CD4-positive, alpha-beta T cell treated with Interleukin-15 for 1 hour (primary cell): Measurements from ENCODE around the gene YWHAB.
"Not testable (repeated sequence)": the region's sequence is repeated elsewhere in the genome, so short reads cannot be mapped to it uniquely, and the experiment has no call there.

Experiments used
- DNase-seq: peaks from one replicate; pipeline ENCODE4 v3.0.0-alpha.2; 2020

Gene YWHAB

GRCh38 chr20:44869471-44869870, 16.0 kb upstream of the YWHAB start:
- no peak for DNase-seq

GRCh38 chr20:44882360-44882759, 3.1 kb upstream of the YWHAB start:
- DNase-seq = not testable (repeated sequence)

DNA sequence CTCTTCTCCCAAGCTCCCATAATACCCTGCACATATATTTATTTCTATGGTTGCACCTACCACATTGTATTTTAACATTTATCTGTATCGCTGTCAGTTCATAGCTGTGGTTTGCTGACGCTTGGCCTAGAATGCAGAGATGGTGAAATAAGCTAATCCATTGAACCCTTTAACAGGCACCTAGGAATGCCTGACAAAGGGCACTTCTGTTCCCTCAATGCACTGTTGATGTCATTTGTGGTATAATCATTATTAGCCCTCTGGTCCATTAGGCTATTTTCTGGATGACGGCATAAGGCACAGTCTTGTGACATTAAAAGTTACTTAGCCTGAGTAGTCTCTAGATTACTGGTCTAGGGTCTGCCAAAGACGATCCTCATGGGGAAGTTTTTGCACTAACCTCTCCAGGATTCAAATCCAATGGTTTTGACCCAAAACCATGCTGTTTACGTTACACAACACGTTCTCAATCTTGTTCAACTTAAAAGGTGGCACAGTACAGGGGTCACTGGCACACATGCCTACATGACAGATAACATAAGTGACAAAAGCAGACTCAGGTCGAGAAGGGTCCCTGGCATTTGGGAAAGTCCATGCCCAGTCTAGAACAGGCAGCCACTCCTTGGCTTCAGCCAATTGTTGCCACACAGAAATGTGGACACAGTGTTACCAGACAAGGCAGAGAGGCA, 2.1 kb upstream of the YWHAB start:
- no peak for DNase-seq

- DNase-seq = no peak
Observed at GRCh38 chr20:44884907-44885391, 556 bp upstream of the YWHAB start.

- no peak for DNase-seq
Observed at GRCh38 chr20:44886266-44886651, 754 bp downstream of the YWHAB start.

GRCh38 chr20:44886828-44887227, 1.3 kb downstream of the YWHAB start:
- no peak for DNase-seq

- no peak for DNase-seq
Observed at GRCh38 chr20:44887466-44887865, 2.0 kb downstream of the YWHAB start.

DNA sequence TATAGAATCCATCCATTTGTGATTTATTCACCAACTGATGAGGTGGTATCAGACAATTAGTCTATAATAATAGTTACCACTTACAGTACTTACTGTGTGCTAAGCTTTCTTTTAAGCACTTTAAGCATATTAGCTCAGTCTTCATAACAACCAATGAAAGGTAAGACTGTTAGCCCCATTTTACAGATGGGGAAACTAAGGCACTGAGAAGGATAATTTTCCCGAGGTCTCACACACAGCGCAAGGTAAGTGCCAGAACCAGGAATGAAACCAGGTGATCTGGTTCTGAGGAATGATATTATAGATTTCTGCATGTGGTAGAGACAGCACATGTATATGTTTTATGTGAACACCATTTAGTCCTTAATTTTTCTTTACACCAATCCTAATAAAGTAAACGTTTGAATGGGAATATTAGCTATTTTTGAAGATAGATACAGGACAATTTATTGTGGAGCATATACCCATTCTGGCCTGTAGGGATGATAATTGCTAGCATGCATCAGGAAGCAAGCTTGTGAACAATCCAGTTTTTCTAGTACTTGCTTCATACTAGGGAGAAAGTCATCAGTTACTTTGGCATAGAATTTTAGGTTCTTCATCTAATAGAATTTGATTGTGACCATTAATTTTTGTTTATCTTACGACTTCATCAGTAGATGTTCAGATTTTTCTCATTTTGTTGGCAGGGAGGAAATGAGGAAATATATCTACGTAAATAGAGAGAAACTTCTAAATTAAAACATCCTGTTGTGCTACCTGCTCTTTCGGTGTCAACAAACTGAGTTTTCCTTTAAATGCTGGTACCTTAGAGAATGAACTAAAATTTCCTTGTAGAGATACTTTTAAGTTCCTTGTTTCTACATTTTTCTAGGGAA, 3.0 kb downstream of the YWHAB start:
- no peak for DNase-seq

DNA sequence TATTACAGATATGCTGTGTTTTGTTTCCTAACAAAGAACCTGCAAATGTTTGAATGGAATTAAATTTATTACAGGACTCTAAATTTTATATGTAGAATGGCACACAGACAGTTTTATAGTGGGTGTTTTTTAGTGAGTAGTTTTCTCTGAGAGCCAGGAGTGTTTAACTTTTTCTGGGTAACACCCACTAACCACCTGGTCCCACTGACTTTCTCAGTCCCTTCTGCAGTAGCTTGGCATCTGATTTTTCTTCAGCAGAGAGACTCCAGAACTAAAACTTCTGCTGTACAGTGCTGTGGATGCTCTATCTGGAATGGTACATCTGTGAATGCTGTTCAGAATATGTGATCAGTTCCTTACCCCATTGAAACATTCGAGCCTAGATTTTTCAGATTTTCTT, 6.3 kb downstream of the YWHAB start:
- DNase-seq = no peak

DNA sequence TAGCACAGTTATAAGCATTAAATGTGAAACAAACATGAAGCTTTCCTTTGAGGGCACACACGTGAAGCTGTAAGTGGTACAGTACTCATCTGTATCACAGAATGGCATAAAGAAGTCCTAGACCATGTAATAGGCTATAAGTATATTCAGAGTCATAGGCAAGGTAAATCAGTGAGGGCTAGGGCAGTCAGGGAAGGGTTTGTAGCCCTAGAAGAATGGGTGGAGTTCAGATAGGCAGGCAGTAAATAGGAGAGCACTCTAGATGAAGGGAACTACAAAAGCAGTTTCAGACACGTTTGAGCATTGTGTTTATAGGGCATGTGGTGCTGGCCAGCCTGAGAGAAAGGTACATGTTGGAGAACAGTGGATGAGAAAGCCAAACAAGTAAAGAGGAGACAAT, 9.5 kb downstream of the YWHAB start:
- DNase-seq = no peak

DNA sequence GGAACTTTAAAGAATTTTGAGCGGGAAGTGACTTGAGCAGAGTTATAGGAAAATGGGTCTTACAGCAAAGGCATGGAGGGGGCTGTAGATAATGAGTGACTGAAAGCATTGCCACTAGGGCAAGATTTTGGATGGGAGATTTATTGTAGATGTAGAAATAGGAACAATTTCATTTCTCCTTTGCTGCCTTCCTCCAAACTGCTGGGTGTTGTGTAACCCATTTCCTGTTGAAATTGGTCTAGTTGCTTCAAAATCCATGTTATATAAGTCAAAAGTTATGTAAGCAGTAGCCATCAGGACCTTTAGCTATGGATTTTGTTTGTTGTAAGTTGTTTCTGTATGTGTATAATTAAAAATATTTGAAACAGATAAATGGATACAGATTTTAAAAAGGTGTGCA, 11.1 kb downstream of the YWHAB start:
- DNase-seq = no peak

DNA sequence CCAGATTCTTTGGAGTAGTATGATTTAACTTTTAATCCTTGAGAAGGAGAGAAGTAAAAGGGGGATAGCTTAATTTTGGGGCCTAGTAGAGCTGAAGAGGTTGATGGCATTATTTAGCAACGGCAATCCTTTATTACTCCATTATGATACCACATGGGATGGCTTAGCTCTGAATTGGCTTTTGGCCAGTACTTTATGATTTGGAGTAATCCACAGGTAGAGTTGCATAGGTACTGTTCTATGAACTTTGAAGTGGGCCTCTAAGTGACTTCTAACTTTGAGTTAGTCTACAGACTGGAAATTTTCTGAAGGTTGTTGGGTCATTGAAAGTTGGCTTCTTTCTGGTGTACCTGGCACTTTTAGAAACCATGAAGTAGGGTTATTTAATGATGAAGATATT, 11.6 kb downstream of the YWHAB start:
- DNase-seq = no peak

- DNase-seq = no peak
Observed at GRCh38 chr20:44900231-44900854, 14.8 kb downstream of the YWHAB start.

DNA sequence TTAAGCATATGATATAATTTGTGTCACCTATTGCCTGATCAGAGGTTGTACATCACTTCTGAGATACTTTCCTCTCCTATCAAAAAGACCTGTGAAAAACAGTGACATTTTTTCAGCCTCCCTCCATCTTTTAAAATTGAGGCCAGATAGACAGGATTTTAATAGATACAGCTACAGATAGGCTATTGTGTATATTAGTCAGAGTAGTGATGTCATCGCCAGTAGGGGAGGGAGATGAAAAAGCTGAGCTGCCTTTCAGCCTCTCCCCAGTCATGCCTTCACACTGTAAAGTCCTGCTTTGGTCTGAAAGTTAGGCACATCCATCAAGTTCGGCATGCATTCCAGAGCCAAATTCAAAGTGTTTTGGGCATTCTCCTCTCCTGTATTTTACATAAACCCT, 16.5 kb downstream of the YWHAB start:
- no peak for DNase-seq

GRCh38 chr20:44904377-44904776, 18.9 kb downstream of the YWHAB start:
- DNase-seq = no peak

- DNase-seq = no peak
Observed at GRCh38 chr20:44908987-44909871, 23.7 kb downstream of the YWHAB start.

- peak; percentile 78 for DNase-seq
Observed at GRCh38 chr20:44909872-44910689, 24.6 kb downstream of the YWHAB start, which contains the start of gene PABPC1L. PABPC1L (plus strand) TSS chr20:44910060; CDS start chr20:44910144, 84 bp downstream.

- no peak for DNase-seq
Observed at GRCh38 chr20:44910690-44911262, 25.3 kb downstream of the YWHAB start.

- DNase-seq = peak; percentile 24
Observed at GRCh38 chr20:44911264-44911921, 25.9 kb downstream of the YWHAB start.

DNA sequence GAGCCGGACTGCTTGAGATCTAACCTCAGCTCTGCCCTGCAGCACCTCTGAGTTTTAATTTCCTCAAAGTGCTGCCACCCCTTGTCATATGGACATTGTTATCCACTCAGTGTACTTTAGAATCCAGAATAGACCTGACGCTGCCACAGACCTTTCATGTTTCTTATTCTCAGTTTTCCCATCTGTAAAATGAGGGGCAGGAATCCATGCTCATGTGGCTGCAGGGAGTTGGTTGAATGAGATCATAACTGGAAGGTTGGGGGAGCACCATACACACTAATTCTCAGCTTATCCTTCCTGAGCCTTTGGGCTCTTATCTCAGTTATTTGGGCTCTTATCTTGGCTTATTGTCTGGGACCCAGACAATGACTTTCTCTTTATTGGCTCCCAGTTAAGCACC, 26.7 kb downstream of the YWHAB start:
- DNase-seq = no peak

DNA sequence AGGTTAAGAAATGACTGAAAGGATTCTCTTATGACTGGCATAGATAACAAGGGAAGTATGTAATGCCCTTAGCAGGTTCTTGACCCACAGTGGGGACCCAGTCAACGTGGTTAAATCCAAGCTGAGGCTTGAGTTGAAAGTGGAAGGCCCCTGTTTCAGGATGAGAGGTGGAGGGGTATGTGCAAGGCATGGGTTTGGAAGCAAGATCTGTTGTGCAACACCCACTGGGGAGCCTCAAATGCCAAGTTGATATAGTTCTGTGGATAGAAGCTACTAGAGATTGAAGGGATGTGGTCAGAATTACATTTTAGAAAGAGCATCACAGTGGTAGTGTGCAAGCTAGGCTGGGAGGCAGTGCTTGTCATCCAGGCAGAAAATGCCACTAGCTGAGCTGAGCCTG, 29.4 kb downstream of the YWHAB start:
- no peak for DNase-seq
